Kidney (tissue), 14 donors: ENCODE data around the gene WDR46. TPM values are rescaled to one million over a fixed set of nuclear protein-coding genes. Genes with fewer than 3 reads are reported as not detected.

Source experiments
- DNase-seq, 5 donors: peaks; one replicate each; pipeline ENCODE4 v3.0.0-alpha.2; 2013 to 2020
- FAIRE-seq: peaks from 2 replicates; lab custom pipeline; 2012; peaks lifted over from hg19 to GRCh38; lab: Jason Lieb, UNC
- H3K27ac ChIP-seq, 2 donors: one replicate each; pipeline ENCODE4 v1.7.0; 2013; ENCODE audit warnings: low read depth in 2 of 2, low read length in 2 of 2, inconsistent platforms in 1 of 2
- H3K27me3 ChIP-seq: one replicate; pipeline ENCODE4 v1.7.1; 2013; ENCODE audit warnings: low read length, inconsistent platforms; ENCODE audit not compliant: control insufficient read depth, insufficient read depth
- H3K36me3 ChIP-seq, 3 donors: one replicate each; pipeline versions ENCODE4 v1.7.0 to v1.7.1; 2013; ENCODE audit warnings: low read length in 3 of 3, control low read depth in 1 of 3, inconsistent platforms in 1 of 3; ENCODE audit not compliant: insufficient read depth in 3 of 3, control insufficient read depth in 2 of 3
- H3K4me1 ChIP-seq, 3 donors: one replicate each; pipeline versions ENCODE4 v1.7.0 to v1.7.1; 2013; ENCODE audit warnings: low read length in 3 of 3, inconsistent platforms in 1 of 3, low read depth in 1 of 3; ENCODE audit not compliant: control insufficient read depth in 2 of 3, insufficient read depth in 2 of 3
- H3K4me3 ChIP-seq, 3 donors: one replicate each; pipeline versions ENCODE4 v1.7.0 to v1.8.1; 2013; ENCODE audit warnings: low read length in 3 of 3, control low read depth in 1 of 3, inconsistent platforms in 1 of 3
- H3K9ac ChIP-seq, 3 donors: one replicate each; pipeline versions ENCODE4 v1.7.0 to v1.7.1; 2013; ENCODE audit warnings: low read length in 3 of 3, control low read depth in 1 of 3, inconsistent platforms in 1 of 3
- H3K9me3 ChIP-seq, 3 donors: one replicate each; pipeline versions ENCODE4 v1.7.0 to v1.7.1; 2013; ENCODE audit warnings: low read length in 3 of 3, control low read depth in 1 of 3, inconsistent platforms in 1 of 3; ENCODE audit not compliant: control insufficient read depth in 2 of 3, insufficient read depth in 1 of 3
- intact Hi-C: fragments of 100-400 bp; cut with DNase I; formaldehyde crosslinking; loops from one replicate; pipeline ENCODE4 v1.11.1; 2022
- polyA plus RNA-seq: library from polyadenylated mRNA; stranded (reverse); fragments of 350-450 nt; fragmentation: Illumina TruSeq; extraction: RNeasy Lipid Tissue Mini Kit (QIAGEN cat#74804); gene quantifications from one replicate; pipeline ENCODE4 v1.2.3, GENCODE V29; 2014; ENCODE audit warnings: low read depth, low replicate concordance; ENCODE audit not compliant: insufficient read depth
- total RNA-seq: library from RNA; stranded (reverse); fragmentation: NEBNext Ultra II Directional; extraction: Animal tissue kit (Norgen Biotek cat#: 25700); gene quantifications from one replicate; pipeline ENCODE4 v1.2.1, GENCODE V29; 2021
- TF ChIP-seq, protein P1 (sequence below): IDR thresholded peaks from 3 replicates; pipeline ENCODE4 v1.5.1; 2012; ENCODE audit warnings: mild to moderate bottlenecking, moderate library complexity, borderline replicate concordance; ENCODE audit not compliant: insufficient read depth; ENCODE audit errors: extremely low read depth
- donor health status: control.
- donor health status: control.
- donor health status: control.
- donor health status: control.
- donor health status: control.
- donor health status: DM: yes; HTN: yes; CAD: no.
- donor health status: Normal renal cell carcinoma (clear cell type).

Gene WDR46
- total and polyA plus RNA-seq, 2 donors from 2014 or later: 40.3 to 46.5 TPM

DNA sequence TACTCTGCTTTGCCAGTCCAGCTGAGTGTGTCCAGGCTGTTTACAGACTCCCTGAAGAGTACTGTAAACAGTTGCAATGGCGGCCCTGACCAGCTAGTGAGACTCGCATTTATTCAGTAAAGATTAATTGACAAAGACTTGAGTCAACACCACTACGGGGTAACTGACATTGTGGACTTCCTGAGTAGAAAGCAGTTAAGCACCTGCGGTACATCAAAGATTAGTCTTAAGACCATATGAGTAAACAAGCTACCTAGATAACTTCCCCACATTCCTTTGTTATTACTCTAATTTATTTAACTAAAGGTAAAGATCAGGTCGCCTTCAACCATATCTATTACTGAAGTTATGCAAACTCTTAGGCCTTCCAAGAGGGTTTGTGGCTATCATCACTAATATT, 30.0 kb downstream of the WDR46 start:
- no peak overlapping the region for H3K4me3 ChIP-seq
- H3K4me1 ChIP-seq: no peaks in the 10 kb centered on the region
- no peak overlapping the region for H3K27ac ChIP-seq
- DNase-seq (no peak), FAIRE-seq (no peak)
- no peaks in the 10 kb centered on the region for H3K9me3 ChIP-seq
- TF ChIP-seq, protein P1, sequence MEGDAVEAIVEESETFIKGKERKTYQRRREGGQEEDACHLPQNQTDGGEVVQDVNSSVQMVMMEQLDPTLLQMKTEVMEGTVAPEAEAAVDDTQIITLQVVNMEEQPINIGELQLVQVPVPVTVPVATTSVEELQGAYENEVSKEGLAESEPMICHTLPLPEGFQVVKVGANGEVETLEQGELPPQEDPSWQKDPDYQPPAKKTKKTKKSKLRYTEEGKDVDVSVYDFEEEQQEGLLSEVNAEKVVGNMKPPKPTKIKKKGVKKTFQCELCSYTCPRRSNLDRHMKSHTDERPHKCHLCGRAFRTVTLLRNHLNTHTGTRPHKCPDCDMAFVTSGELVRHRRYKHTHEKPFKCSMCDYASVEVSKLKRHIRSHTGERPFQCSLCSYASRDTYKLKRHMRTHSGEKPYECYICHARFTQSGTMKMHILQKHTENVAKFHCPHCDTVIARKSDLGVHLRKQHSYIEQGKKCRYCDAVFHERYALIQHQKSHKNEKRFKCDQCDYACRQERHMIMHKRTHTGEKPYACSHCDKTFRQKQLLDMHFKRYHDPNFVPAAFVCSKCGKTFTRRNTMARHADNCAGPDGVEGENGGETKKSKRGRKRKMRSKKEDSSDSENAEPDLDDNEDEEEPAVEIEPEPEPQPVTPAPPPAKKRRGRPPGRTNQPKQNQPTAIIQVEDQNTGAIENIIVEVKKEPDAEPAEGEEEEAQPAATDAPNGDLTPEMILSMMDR: no peak
- intact Hi-C loops: no loop called here
- H3K27me3 ChIP-seq: no peaks in the 10 kb centered on the region
- H3K36me3 ChIP-seq: peaks cover 5 to 35% (median 9%) of the 10 kb centered on the region in 3 donors
- no peak overlapping the region for H3K9ac ChIP-seq

GRCh38 chr6:33254591-33254990, 34.4 kb downstream of the WDR46 start:
- TF ChIP-seq, protein P1: no peak
- Histone ChIP-seq H3K4me3 (no peak overlapping the region), H3K9me3 (no peaks in the 10 kb centered on the region)

GRCh38 chr6:33252759-33253158, 36.3 kb downstream of the WDR46 start:
- Histone ChIP-seq H3K27ac (no peak overlapping the region), H3K9ac (no peak overlapping the region), H3K36me3 (peaks cover 0 to 3% (median 3%) of the 10 kb centered on the region in 3 donors), H3K4me1 (peaks cover 0 to 20% (median 9%) of the 10 kb centered on the region in 3 donors), H3K27me3 (no peaks in the 10 kb centered on the region), H3K9me3 (no peaks in the 10 kb centered on the region), H3K4me3 (no peak overlapping the region)
- TF ChIP-seq, protein P1: no peak
- FAIRE-seq (no peak), DNase-seq (no peak)
- intact Hi-C loops: no loop called here

More at GRCh38 chr6:33254591-33254990, 34.4 kb downstream of the WDR46 start:
- FAIRE-seq (no peak), DNase-seq (no peak)
- H3K9ac ChIP-seq: no peak overlapping the region
- H3K4me1 ChIP-seq: peaks cover 0 to 9% (median 6%) of the 10 kb centered on the region in 3 donors
- peaks cover 0 to 9% (median 5%) of the 10 kb centered on the region in 3 donors for H3K36me3 ChIP-seq
- H3K27me3 ChIP-seq: no peaks in the 10 kb centered on the region
- intact Hi-C loops: no loop called here
- no peak overlapping the region for H3K27ac ChIP-seq

DNA sequence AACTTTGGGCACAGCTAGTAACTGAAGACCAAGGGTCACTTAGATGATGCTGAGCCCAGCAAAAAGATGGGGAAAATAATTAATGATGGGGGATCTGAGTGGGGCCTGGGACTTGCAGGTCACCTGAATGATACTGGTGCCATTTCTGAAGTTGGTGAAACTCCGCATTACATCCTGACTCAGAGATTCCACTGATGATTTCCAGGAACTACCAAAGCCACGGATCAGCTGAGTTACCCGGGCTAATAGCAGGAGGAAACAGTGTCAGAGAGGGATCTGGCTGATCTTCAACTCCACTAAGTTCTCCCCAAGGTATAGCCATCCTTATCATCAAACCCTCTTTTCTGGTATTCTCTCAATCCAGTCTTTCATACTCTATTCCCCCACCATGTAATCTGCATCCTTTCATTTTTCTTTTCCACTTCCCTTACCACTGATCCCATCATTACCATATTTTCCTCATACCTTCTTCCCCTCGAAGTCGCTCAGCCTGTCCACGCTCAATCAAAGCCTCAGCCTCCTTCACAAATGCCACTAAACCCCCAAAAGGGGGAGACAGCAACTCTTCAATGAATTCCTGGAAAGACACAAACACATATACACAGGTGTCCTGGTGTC, 37.5 kb downstream of the WDR46 start:
- Histone ChIP-seq H3K4me3 (no peak overlapping the region), H3K4me1 (peaks cover 0 to 20% (median 9%) of the 10 kb centered on the region in 3 donors), H3K9ac (no peak overlapping the region), H3K9me3 (no peaks in the 10 kb centered on the region), H3K27me3 (no peaks in the 10 kb centered on the region), H3K36me3 (peaks cover 0 to 3% (median 0%) of the 10 kb centered on the region in 3 donors), H3K27ac (no peak overlapping the region)
- intact Hi-C loops: no loop called here
- FAIRE-seq: no peak
- TF ChIP-seq, protein P1: no peak
- DNase-seq: no peak
